HG02981 (cell line): ENCODE data around the gene MRI1.

Experiments used
- ATAC-seq: cut with Tn5 transposase; IDR thresholded peaks from one replicate; pipeline ENCODE4 v1.9.1; 2021; ENCODE audit warnings: mild to moderate bottlenecking, moderate library complexity; ENCODE audit not compliant: unreplicated experiment

MRI1 gene

GRCh38 chr19:13821292-13821691 lies 57.0 kb downstream of the MRI1 start:
- no peak for ATAC-seq

- no peak for ATAC-seq
These were observed 58.9 kb downstream of the MRI1 start for GRCh38 chr19:13823256-13823655.
